HepG2 (cell line): Measurements from ENCODE around the gene ASXL1. TPM values are rescaled to one million over a fixed set of nuclear protein-coding genes. Genes with fewer than 3 reads are reported as not detected.

Source experiments
- ASH2L ChIP-seq: fragments of 300-600, 200-600 bp; sonication (generic); IDR thresholded peaks from 2 replicates; pipeline ENCODE4 v1.7.0; 2017; ENCODE audit warnings: low read depth, mild to moderate bottlenecking, moderate library complexity, mixed read lengths, low read length; ENCODE audit not compliant: insufficient read length
- ATAD3A ChIP-seq: sonication (generic); formaldehyde crosslinking; IDR thresholded peaks from 2 replicates; pipeline ENCODE4 v1.4.0; 2020; ENCODE audit warnings: missing genetic modification reagents
- FOXO1 ChIP-seq: sonication (generic); formaldehyde crosslinking; IDR thresholded peaks from 2 replicates; pipeline ENCODE4 v1.4.0; 2020; ENCODE audit warnings: missing genetic modification reagents
- HNRNPK ChIP-seq: fragments of 200-400 bp; formaldehyde crosslinking; IDR thresholded peaks from 2 replicates; pipeline ENCODE4 v1.6.1; 2018; ENCODE audit warnings: low read length, low read depth, moderate library complexity, mild to moderate bottlenecking; ENCODE audit not compliant: poor library complexity, severe bottlenecking
- NONO ChIP-seq, 2 experiments: fragments of 450-650 bp in 1 of 2; sonication (generic) in 1 of 2; formaldehyde crosslinking in 1 of 2; IDR thresholded peaks in 1 of 2; conservative IDR thresholded peaks in 1 of 2; 2 replicates each; pipeline versions ENCODE4 v1.6.1 to v1.8.0; 2017 to 2022; ENCODE audit warnings: mild to moderate bottlenecking in 1 of 2, missing genetic modification reagents in 1 of 2, moderate library complexity in 1 of 2
- RBFOX2 ChIP-seq: fragments of 200-400 bp; formaldehyde crosslinking; IDR thresholded peaks from 2 replicates; pipeline ENCODE4 v1.6.1; 2017; ENCODE audit warnings: low read depth, mild to moderate bottlenecking, low read length
- RBM22 ChIP-seq: fragments of 200-400 bp; formaldehyde crosslinking; optimal IDR thresholded peaks from 2 replicates; pipeline ENCODE3; 2017; ENCODE audit warnings: mild to moderate bottlenecking, low read length, moderate library complexity
- TSC22D2 ChIP-seq: sonication (generic); formaldehyde crosslinking; IDR thresholded peaks from 2 replicates; pipeline ENCODE4 v1.5.1; 2020; ENCODE audit warnings: missing genetic modification reagents, mild to moderate bottlenecking, borderline replicate concordance
- ZFP37 ChIP-seq: sonication (generic); formaldehyde crosslinking; IDR thresholded peaks from 2 replicates; pipeline ENCODE4 v1.4.0; 2020; ENCODE audit warnings: missing genetic modification reagents, borderline replicate concordance
- ZFP41 ChIP-seq: sonication (generic); formaldehyde crosslinking; IDR thresholded peaks from 2 replicates; pipeline ENCODE4 v1.4.0; 2020; ENCODE audit warnings: mild to moderate bottlenecking, missing genetic modification reagents, borderline replicate concordance
- ZFX ChIP-seq: sonication (generic); formaldehyde crosslinking; IDR thresholded peaks from 2 replicates; pipeline ENCODE4 v1.4.0; 2020; ENCODE audit warnings: mild to moderate bottlenecking, low read depth, missing genetic modification reagents, moderate library complexity
- ZNF264 ChIP-seq: sonication (generic); formaldehyde crosslinking; IDR thresholded peaks from 2 replicates; pipeline ENCODE4 v1.4.0; 2020; ENCODE audit warnings: missing genetic modification reagents
- ZNF44 ChIP-seq: sonication (generic); formaldehyde crosslinking; IDR thresholded peaks from 2 replicates; pipeline ENCODE4 v1.5.1; 2020; ENCODE audit warnings: mild to moderate bottlenecking, missing genetic modification reagents
- ZNF556 ChIP-seq: sonication (generic); formaldehyde crosslinking; IDR thresholded peaks from 2 replicates; pipeline ENCODE4 v1.4.0; 2020; ENCODE audit warnings: mild to moderate bottlenecking, missing genetic modification reagents, borderline replicate concordance
- ZNF577 ChIP-seq: sonication (generic); formaldehyde crosslinking; IDR thresholded peaks from 2 replicates; pipeline ENCODE4 v1.4.0; 2020; ENCODE audit warnings: mild to moderate bottlenecking, low read depth, missing genetic modification reagents, borderline replicate concordance
- ZNF709 ChIP-seq: sonication (generic); formaldehyde crosslinking; IDR thresholded peaks from 2 replicates; pipeline ENCODE4 v1.5.0; 2020; ENCODE audit warnings: mild to moderate bottlenecking, missing genetic modification reagents
- ZNF747 ChIP-seq: sonication (generic); formaldehyde crosslinking; IDR thresholded peaks from 2 replicates; pipeline ENCODE4 v1.8.1; 2023; ENCODE audit warnings: missing genetic modification reagents, mild to moderate bottlenecking, borderline replicate concordance
- ZNF782 ChIP-seq: sonication (generic); formaldehyde crosslinking; IDR thresholded peaks from 2 replicates; pipeline ENCODE4 v1.4.0; 2020; ENCODE audit warnings: missing genetic modification reagents, mild to moderate bottlenecking, borderline replicate concordance
- polyA plus RNA-seq, 8 experiments: library from polyadenylated mRNA; depleted of rRNA in 3 of 8; stranded (reverse) in 7 of 8; unstranded in 1 of 8; fragments of >200 nt; fragmentation: Illumina TruSeq in 4 of 8; extraction: Trizol in 4 of 8; gene quantifications; 2 replicates each; pipeline versions ENCODE4 v1.2.1 to v1.2.3, GENCODE V29; 2011 to 2016; ENCODE audit warnings: low read depth in 4 of 8, missing spikeins in 1 of 8, mixed read lengths in 1 of 8; ENCODE audit not compliant: insufficient read depth in 1 of 8
- total RNA-seq, 5 experiments: library from RNA; depleted of rRNA; stranded (reverse); fragments of >200 nt; fragmentation: Illumina TruSeq; extraction: Trizol; gene quantifications; 2 replicates each; pipeline ENCODE4 v1.2.3, GENCODE V29; 2016; ENCODE audit warnings: low read depth in 1 of 5
- TF ChIP-seq, protein P1 (sequence below): sonication (generic); formaldehyde crosslinking; IDR thresholded peaks from 2 replicates; pipeline ENCODE4 v1.9.0; 2021; ENCODE audit warnings: missing genetic modification reagents, borderline replicate concordance
- TF ChIP-seq, protein P2 (sequence below): sonication (generic); formaldehyde crosslinking; IDR thresholded peaks from 2 replicates; pipeline ENCODE4 v1.8.1; 2023; ENCODE audit warnings: missing genetic modification reagents, inconsistent platforms, borderline replicate concordance
- TF ChIP-seq, protein P3 (sequence below): sonication (generic); formaldehyde crosslinking; IDR thresholded peaks from 2 replicates; pipeline ENCODE4 v1.4.0; 2020; ENCODE audit warnings: mild to moderate bottlenecking, missing genetic modification reagents, borderline replicate concordance

ASXL1 gene
- total and polyA plus RNA-seq, 2 of the 13 experiments (the other 11 are each of a cell fraction or from before 2014, with no cell fraction given): 62.1 to 74.8 TPM

GRCh38 chr20:32474967-32475811 lies 117.1 kb downstream of the ASXL1 start (continued):
- TF ChIP-seq, protein P1, sequence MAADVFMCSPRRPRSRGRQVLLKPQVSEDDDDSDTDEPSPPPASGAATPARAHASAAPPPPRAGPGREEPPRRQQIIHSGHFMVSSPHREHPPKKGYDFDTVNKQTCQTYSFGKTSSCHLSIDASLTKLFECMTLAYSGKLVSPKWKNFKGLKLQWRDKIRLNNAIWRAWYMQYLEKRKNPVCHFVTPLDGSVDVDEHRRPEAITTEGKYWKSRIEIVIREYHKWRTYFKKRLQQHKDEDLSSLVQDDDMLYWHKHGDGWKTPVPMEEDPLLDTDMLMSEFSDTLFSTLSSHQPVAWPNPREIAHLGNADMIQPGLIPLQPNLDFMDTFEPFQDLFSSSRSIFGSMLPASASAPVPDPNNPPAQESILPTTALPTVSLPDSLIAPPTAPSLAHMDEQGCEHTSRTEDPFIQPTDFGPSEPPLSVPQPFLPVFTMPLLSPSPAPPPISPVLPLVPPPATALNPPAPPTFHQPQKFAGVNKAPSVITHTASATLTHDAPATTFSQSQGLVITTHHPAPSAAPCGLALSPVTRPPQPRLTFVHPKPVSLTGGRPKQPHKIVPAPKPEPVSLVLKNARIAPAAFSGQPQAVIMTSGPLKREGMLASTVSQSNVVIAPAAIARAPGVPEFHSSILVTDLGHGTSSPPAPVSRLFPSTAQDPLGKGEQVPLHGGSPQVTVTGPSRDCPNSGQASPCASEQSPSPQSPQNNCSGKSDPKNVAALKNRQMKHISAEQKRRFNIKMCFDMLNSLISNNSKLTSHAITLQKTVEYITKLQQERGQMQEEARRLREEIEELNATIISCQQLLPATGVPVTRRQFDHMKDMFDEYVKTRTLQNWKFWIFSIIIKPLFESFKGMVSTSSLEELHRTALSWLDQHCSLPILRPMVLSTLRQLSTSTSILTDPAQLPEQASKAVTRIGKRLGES: no peak
- TF ChIP-seq ZFX (CRISPR knock-in tag): peak; percentile 89
- TF ChIP-seq TSC22D2 (CRISPR knock-in tag): peak; percentile 89; the same call in 1 of the 2 replicates
- TF ChIP-seq RBM22: peak; percentile 81
- TF ChIP-seq, protein P2, sequence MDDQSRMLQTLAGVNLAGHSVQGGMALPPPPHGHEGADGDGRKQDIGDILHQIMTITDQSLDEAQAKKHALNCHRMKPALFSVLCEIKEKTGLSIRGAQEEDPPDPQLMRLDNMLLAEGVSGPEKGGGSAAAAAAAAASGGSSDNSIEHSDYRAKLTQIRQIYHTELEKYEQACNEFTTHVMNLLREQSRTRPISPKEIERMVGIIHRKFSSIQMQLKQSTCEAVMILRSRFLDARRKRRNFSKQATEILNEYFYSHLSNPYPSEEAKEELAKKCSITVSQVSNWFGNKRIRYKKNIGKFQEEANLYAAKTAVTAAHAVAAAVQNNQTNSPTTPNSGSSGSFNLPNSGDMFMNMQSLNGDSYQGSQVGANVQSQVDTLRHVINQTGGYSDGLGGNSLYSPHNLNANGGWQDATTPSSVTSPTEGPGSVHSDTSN (CRISPR knock-in tag): peak; percentile 70; the same call in 1 of the 2 replicates
- TF ChIP-seq, protein P3, sequence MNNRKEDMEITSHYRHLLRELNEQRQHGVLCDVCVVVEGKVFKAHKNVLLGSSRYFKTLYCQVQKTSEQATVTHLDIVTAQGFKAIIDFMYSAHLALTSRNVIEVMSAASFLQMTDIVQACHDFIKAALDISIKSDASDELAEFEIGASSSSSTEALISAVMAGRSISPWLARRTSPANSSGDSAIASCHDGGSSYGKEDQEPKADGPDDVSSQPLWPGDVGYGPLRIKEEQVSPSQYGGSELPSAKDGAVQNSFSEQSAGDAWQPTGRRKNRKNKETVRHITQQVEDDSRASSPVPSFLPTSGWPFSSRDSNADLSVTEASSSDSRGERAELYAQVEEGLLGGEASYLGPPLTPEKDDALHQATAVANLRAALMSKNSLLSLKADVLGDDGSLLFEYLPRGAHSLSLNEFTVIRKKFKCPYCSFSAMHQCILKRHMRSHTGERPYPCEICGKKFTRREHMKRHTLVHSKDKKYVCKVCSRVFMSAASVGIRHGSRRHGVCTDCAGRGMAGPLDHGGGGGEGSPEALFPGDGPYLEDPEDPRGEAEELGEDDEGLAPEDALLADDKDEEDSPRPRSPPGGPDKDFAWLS (CRISPR knock-in tag): peak; percentile 97; the same call in 1 of the 2 replicates
- TF ChIP-seq ZNF577: no peak
- TF ChIP-seq ATAD3A (CRISPR knock-in tag): no peak
- no peak for TF ChIP-seq HNRNPK
- TF ChIP-seq ZNF44: 0 out of 2 replicates have a peak, but pooled peaks have one; percentile 39
- TF ChIP-seq NONO (IDR thresholded peaks at IDR 0.05): no peak
- peak; percentile 91 for TF ChIP-seq NONO (CRISPR knock-in tag; conservative IDR thresholded peaks at IDR 0.05)
- TF ChIP-seq ZNF264 (CRISPR knock-in tag): peak; percentile 44
- TF ChIP-seq ASH2L: peak; percentile 75
- peak; percentile 93 for TF ChIP-seq ZNF782 (CRISPR knock-in tag)
- no peak for TF ChIP-seq ZFP37
- TF ChIP-seq ZNF747 (CRISPR knock-in tag): peak; percentile 78; the same call in 1 of the 2 replicates
- 0 out of 2 replicates have a peak, but pooled peaks have one; percentile 19 for TF ChIP-seq ZFP41 (CRISPR knock-in tag)
- peak; percentile 78 for TF ChIP-seq RBFOX2
- TF ChIP-seq ZNF709 (CRISPR knock-in tag): no peak; the same call in 1 of the 2 replicates
- TF ChIP-seq ZNF556: peak; percentile 89
- peak; percentile 57 for TF ChIP-seq FOXO1 (CRISPR knock-in tag)
